GM21526 (cell line): Measurements from ENCODE around the gene RNF222.
"Not testable (repeated sequence)": the region's sequence is repeated elsewhere in the genome, so short reads cannot be mapped to it uniquely, and the experiment has no call there.

Experiments used
- ATAC-seq: cut with Tn5 transposase; IDR thresholded peaks from one replicate; pipeline ENCODE4 v1.9.1; 2021; ENCODE audit warnings: moderate library complexity; ENCODE audit not compliant: unreplicated experiment, low FRiP score

RNF222 gene

GRCh38 chr17:8350339-8350738, 47.3 kb downstream of the RNF222 start:
- ATAC-seq, result no peak

GRCh38 chr17:8347001-8347400, 50.6 kb downstream of the RNF222 start:
- not testable (repeated sequence) for ATAC-seq

- no peak for ATAC-seq
These were observed 51.5 kb downstream of the RNF222 start for GRCh38 chr17:8345951-8346665.

- ATAC-seq, result no peak
These were observed 52.5 kb downstream of the RNF222 start for GRCh38 chr17:8345052-8345690.

- no peak for ATAC-seq
These were observed 56.2 kb downstream of the RNF222 start for GRCh38 chr17:8341456-8341855.
